Measurements from ENCODE around the gene TRIM8. TPM values are rescaled to one million over a fixed set of nuclear protein-coding genes. Genes with fewer than 3 reads are reported as not detected.

The TRIM8 gene
- total and polyA plus RNA-seq, 8 donors = 40.0 to 253 (median 75.8) TPM

GRCh38 chr10:102657984-102658724 lies 13.9 kb downstream of the TRIM8 start:
- Histone ChIP-seq H3K9me3 (no peaks in the 10 kb centered on the region), H3K27me3 (no peaks in the 10 kb centered on the region), H3K4me3 (no peak overlapping the region), H3K27ac (peak overlapping the region; percentile 83 to 93 (median 85)), H3K4me1 (peaks cover 46 to 86% (median 77%) of the 10 kb centered on the region in 4 donors), H3K36me3 (peaks cover 35 to 62% (median 57%) of the 10 kb centered on the region in 4 donors)
- TF ChIP-seq EP300 (IDR thresholded peaks at IDR 0.05) (no peak), CTCF (IDR thresholded peaks at IDR 0.05) (no peak), POLR2AphosphoS5 (IDR thresholded peaks at IDR 0.05) (peak in 2 of 3 donors; percentile 76 to 77), POLR2A (IDR thresholded peaks at IDR 0.05) (no peak)
- WGBS, 5 donors = 16 to 32% (median 24%) methylated on average over 13 of the region's 13 CpGs
- peak; percentile 82 to 92 for DNase-seq
- intact Hi-C loops (cut with DNase I; ENCODE audit: low total_unique reads) = no loop called here

- peak overlapping the region; percentile 83 to 93 (median 85) for H3K27ac ChIP-seq
- intact Hi-C loops (cut with DNase I; ENCODE audit: low total_unique reads) = no loop called here
- peaks cover 35 to 56% (median 51%) of the 10 kb centered on the region in 4 donors for H3K36me3 ChIP-seq
- H3K9me3 ChIP-seq = no peaks in the 10 kb centered on the region
- H3K4me1 ChIP-seq = peaks cover 46 to 80% (median 70%) of the 10 kb centered on the region in 4 donors
- H3K4me3 ChIP-seq = no peak overlapping the region
- WGBS, 5 donors = 42 to 60% (median 46%) methylated on average over 5 of the region's 5 CpGs
- no peak for DNase-seq
- TF ChIP-seq POLR2A (IDR thresholded peaks at IDR 0.05) (no peak), CTCF (IDR thresholded peaks at IDR 0.05) (no peak), EP300 (IDR thresholded peaks at IDR 0.05) (no peak), POLR2AphosphoS5 (IDR thresholded peaks at IDR 0.05) (no peak)
- no peaks in the 10 kb centered on the region for H3K27me3 ChIP-seq
Measured at GRCh38 chr10:102658802-102659201, 14.5 kb downstream of the TRIM8 start.

GRCh38 chr10:102660888-102661657 lies 16.8 kb downstream of the TRIM8 start:
- TF ChIP-seq CTCF (IDR thresholded peaks at IDR 0.05) (no peak), POLR2A (IDR thresholded peaks at IDR 0.05) (no peak), EP300 (IDR thresholded peaks at IDR 0.05) (no peak), POLR2AphosphoS5 (IDR thresholded peaks at IDR 0.05) (peak in 2 of 3 donors; percentile 36 to 68)
- Histone ChIP-seq H3K27me3 (no peaks in the 10 kb centered on the region), H3K4me3 (peak overlapping the region; percentile 4 to 16 (median 9)), H3K36me3 (peaks cover 16 to 33% (median 28%) of the 10 kb centered on the region in 4 donors), H3K27ac (peak overlapping the region; percentile 55 to 93 (median 83)), H3K4me1 (peaks cover 46 to 64% (median 58%) of the 10 kb centered on the region in 4 donors), H3K9me3 (no peaks in the 10 kb centered on the region)
- 5 to 9% (median 7%) methylated on average over 9 to 22 of the region's 22 CpGs for WGBS, 5 donors
- peak; percentile 81 to 88 for DNase-seq
- intact Hi-C loops (cut with DNase I; ENCODE audit: low total_unique reads) = no loop called here

- peak overlapping the region in 4 of 5 donors; percentile 55 to 93 (median 84) for H3K27ac ChIP-seq
- no peak for DNase-seq
- 54 to 78% (median 63%) methylated on average over 4 to 6 of the region's 6 CpGs for WGBS, 5 donors
- H3K27me3 ChIP-seq = no peaks in the 10 kb centered on the region
- intact Hi-C loops (cut with DNase I; ENCODE audit: low total_unique reads) = no loop called here
- peaks cover 10 to 27% (median 22%) of the 10 kb centered on the region in 4 donors for H3K36me3 ChIP-seq
- no peaks in the 10 kb centered on the region for H3K9me3 ChIP-seq
- H3K4me1 ChIP-seq = peaks cover 45 to 60% (median 53%) of the 10 kb centered on the region in 4 donors
- peak overlapping the region in 1 of 4 donors; percentile 16 for H3K4me3 ChIP-seq
- TF ChIP-seq EP300 (IDR thresholded peaks at IDR 0.05) (no peak), POLR2AphosphoS5 (IDR thresholded peaks at IDR 0.05) (no peak), POLR2A (IDR thresholded peaks at IDR 0.05) (no peak), CTCF (IDR thresholded peaks at IDR 0.05) (no peak)
Measured at GRCh38 chr10:102661658-102662028, 17.4 kb downstream of the TRIM8 start.
